ENCODE measurements around the gene NMNAT2.

Gene NMNAT2

GRCh38 chr1:183306317-183307042 is 111.7 kb downstream of the NMNAT2 start:
- TF ChIP-seq CTCF (IDR thresholded peaks at IDR 0.05; ENCODE audit: borderline replicate concordance, insufficient read depth, low read depth, low read length), result peak; percentile 31; the same call in 1 of the 2 replicates
- H3K4me3 ChIP-seq (ENCODE audit: low read depth, low read length), result no peak overlapping the region

- H3K4me3 ChIP-seq (ENCODE audit: low read depth, low read length), result no peak overlapping the region
- TF ChIP-seq CTCF (IDR thresholded peaks at IDR 0.05; ENCODE audit: borderline replicate concordance, insufficient read depth, low read depth, low read length), result no peak
Observed at GRCh38 chr1:183304440-183305107, 113.6 kb downstream of the NMNAT2 start.

- no peak for TF ChIP-seq CTCF (IDR thresholded peaks at IDR 0.05; ENCODE audit: borderline replicate concordance, insufficient read depth, low read depth, low read length)
- no peak overlapping the region for H3K4me3 ChIP-seq (ENCODE audit: low read depth, low read length)
Observed at GRCh38 chr1:183303901-183304300, 114.3 kb downstream of the NMNAT2 start.

GRCh38 chr1:183303323-183303645 is 114.9 kb downstream of the NMNAT2 start:
- no peak overlapping the region for H3K4me3 ChIP-seq (ENCODE audit: low read depth, low read length)
- TF ChIP-seq CTCF (IDR thresholded peaks at IDR 0.05; ENCODE audit: borderline replicate concordance, insufficient read depth, low read depth, low read length), result no peak

- TF ChIP-seq CTCF (IDR thresholded peaks at IDR 0.05; ENCODE audit: borderline replicate concordance, insufficient read depth, low read depth, low read length), result no peak
- no peak overlapping the region for H3K4me3 ChIP-seq (ENCODE audit: low read depth, low read length)
Observed at GRCh38 chr1:183302452-183303322, 115.5 kb downstream of the NMNAT2 start.

GRCh38 chr1:183301239-183301638 is 116.9 kb downstream of the NMNAT2 start:
- no peak overlapping the region for H3K4me3 ChIP-seq (ENCODE audit: low read depth, low read length)
- TF ChIP-seq CTCF (IDR thresholded peaks at IDR 0.05; ENCODE audit: borderline replicate concordance, insufficient read depth, low read depth, low read length), result no peak

All from GM12875 (cell line).